HG03135 (cell line): ENCODE data around the gene PSMG3.

ENCODE experiments used
- ATAC-seq: cut with Tn5 transposase; IDR thresholded peaks from one replicate; pipeline ENCODE4 v1.9.1; 2021; ENCODE audit warnings: mild to moderate bottlenecking, moderate library complexity; ENCODE audit not compliant: unreplicated experiment

Gene PSMG3, protein sequence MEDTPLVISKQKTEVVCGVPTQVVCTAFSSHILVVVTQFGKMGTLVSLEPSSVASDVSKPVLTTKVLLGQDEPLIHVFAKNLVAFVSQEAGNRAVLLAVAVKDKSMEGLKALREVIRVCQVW

GRCh38 chr7:1569833-1570632, at the start of gene PSMG3:
Gene PSMG3, minus strand, starts transcription at chr7:1570032. Its CDS starts 693 bp downstream, at chr7:1569339.
- peak; percentile 94 for ATAC-seq

DNA sequence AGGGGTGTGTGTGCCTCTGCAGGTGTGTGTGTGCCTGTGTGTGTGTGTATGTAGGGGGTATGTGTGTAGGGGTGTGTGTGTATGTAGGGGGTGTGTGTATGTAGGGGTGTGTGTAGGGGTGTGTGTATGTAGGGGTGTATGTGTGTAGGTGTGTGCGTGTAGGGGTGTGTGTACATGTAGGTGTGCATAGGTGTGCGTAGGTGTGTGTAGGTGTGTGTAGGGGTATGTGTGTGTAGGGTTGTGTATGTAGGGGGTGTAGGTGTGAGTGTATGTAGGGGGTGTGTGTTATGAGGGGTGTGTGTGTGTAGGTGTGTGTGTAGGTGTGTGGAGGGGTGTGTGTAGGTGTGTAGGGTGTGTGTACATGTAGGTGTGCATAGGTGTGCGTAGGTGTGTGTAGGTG, 48.6 kb upstream of the PSMG3 start:
- no peak for ATAC-seq

GRCh38 chr7:1617957-1618356, 48.1 kb upstream of the PSMG3 start:
- ATAC-seq: no peak

DNA sequence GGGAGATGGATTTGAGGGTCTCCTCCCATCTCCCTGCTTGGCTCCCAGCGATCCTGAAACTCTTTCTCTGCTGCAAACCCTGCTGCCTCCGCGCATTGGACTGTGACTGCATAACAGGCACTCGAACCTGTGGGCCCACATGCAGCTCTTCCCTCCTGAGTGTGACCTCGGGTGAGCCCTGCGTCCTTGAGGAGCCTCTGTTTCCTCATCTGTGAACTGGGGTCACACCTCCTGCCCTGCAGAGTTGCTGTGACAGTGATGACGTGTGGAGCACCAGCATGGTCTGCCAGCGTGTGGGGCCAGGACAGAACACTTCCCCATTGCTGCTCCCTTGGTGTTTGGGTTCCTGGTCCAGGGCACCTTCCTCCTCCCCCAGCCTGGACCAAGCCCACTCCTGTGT, 46.9 kb upstream of the PSMG3 start:
- no peak for ATAC-seq

- no peak for ATAC-seq
Observed at GRCh38 chr7:1611708-1612241, 41.9 kb upstream of the PSMG3 start.

DNA sequence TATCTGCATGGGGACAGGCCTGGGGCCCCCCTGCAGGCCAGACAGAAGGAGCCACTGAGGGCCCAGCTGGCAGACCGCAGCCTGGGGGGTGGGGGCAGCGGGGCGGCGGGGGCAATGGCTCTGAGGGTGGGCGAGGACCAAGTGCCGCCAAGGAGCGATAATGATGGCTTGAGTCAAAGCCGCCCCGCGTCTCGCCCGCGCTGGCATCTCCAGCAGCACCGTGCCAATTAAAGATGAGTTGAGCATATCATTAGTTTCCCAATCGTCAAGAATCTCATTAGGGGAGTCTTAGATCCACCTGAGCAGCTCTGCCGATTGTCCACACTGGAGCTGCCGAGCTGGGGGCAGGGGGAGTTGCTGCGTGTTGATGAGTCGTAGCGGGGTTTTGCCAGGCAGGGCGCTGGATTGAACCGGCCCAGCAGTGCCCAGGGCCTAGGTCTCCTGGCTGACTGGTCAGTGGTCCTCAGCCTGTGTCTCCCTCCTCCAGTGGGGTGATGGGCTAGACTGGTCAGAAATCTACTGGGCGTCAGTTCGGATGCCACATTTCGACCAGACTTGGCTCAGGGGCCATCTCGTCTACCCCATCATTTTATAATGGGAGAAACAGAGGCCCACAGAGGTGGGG, 41.0 kb upstream of the PSMG3 start:
- ATAC-seq: no peak

GRCh38 chr7:1610013-1610677, 40.3 kb upstream of the PSMG3 start:
- no peak for ATAC-seq

DNA sequence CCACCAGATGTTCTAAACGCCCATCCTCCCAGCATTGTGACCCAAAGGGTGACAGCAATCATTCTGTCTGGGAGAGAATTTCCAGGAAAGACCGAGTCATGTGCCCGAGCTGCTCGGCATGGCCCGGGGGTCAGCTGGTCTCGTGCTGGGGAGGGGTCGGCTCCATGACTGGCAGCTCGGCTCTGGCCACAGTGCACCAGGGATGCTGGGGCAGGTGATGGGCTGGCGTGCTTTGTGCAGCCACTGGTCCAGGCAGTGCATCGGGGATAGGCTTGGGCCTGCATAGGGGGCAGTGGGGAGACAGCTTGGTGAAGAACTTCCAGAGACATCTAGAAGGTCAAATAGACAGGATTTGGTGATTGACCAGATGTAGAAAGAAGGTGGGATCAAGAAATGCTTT, 39.2 kb upstream of the PSMG3 start:
- ATAC-seq: no peak

- no peak for ATAC-seq
Observed at GRCh38 chr7:1608318-1608717, 38.5 kb upstream of the PSMG3 start.

- no peak for ATAC-seq
Observed at GRCh38 chr7:1607696-1608095, 37.9 kb upstream of the PSMG3 start.

GRCh38 chr7:1607001-1607400, 37.2 kb upstream of the PSMG3 start:
- no peak for ATAC-seq

- ATAC-seq: no peak
Observed at GRCh38 chr7:1604383-1604782, 34.6 kb upstream of the PSMG3 start.

DNA sequence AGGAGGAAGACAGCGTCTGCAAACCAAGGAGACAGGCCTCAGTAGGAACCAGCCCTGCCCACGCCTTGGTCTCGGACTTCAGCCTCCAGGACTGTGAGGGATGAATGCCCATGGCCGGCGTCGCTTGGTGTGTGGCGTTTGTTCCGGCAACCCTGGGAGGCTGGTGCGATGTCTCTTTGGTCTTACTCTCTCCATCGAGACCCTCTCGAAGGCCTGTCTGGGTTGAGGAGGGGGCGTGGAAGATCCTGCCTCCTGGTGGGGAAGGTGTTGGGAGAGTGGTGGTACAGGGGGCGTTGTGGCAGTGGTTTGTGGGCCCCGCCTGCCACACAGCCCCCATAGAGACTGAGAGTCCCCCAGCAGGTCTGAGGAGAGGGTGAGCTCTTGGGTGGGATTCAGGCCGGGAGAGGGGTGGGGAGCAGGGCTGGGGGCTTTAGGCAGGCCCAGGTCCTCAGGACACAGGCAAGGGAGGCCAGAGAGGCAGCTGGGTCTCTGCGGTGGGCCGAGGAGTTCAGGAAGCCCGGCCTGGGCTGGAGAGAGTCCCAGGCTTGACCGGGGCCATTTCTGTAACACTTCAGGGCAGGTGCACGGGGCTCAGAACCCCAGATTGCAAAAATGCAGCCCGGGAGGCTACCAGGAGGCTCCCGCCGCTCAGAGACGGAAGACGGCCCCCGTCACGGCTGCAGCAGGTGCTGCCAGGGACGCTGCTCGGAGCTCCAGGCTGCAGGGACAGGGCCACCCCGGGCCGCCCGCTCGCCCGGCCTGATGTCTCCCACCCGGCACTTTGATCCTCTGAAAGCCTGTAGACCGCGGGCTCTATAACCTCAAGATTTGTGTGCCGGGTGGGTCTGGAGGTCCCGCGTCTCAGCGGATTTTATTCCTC, 33.8 kb upstream of the PSMG3 start:
- ATAC-seq: no peak

DNA sequence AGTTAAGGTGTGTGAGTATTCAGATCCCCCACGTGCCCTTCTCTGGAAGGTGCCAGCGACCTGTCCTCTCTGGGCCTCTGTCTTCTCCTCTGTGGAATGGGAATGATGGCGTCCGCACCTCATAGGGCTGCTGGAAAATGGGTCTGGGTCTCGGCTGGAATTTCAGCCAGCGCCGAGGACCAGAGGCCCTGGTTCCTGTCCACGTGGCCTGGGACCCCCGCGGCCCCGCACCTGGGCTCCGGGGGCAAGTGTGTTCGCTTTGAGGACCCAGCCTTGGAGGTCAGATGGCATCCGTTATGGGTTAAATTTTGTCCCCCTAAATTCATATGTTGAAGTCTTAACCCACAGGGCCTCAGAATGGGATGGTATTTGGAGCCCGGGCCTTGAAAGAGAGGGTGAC, 32.6 kb upstream of the PSMG3 start:
- no peak for ATAC-seq

- ATAC-seq: no peak
Observed at GRCh38 chr7:1601956-1602355, 32.1 kb upstream of the PSMG3 start.

- ATAC-seq: no peak
Observed at GRCh38 chr7:1599640-1600395, 30.0 kb upstream of the PSMG3 start.

GRCh38 chr7:1598961-1599639, 29.3 kb upstream of the PSMG3 start:
- ATAC-seq: no peak

- ATAC-seq: no peak
Observed at GRCh38 chr7:1598286-1598685, 28.5 kb upstream of the PSMG3 start.

- ATAC-seq: no peak
Observed at GRCh38 chr7:1597791-1598190, 28.0 kb upstream of the PSMG3 start.
